GM12892 (cell line): ENCODE results near the gene CXCL5.

Experiments used
- POLR2A ChIP-seq: IDR thresholded peaks from 2 replicates; pipeline ENCODE4 v1.6.1; 2011; ENCODE audit warnings: low read depth, low read length, control low read depth
- POLR2AphosphoS5 ChIP-seq: IDR thresholded peaks from 2 replicates; pipeline ENCODE4 v1.6.1; 2011; ENCODE audit warnings: low read depth, low read length, control low read depth
- TAF1 ChIP-seq: IDR thresholded peaks from 2 replicates; pipeline ENCODE4 v1.6.1; 2011; ENCODE audit warnings: low read depth, mild to moderate bottlenecking, control low read depth, low read length, borderline replicate concordance

- TF ChIP-seq POLR2A, result no peak
- no peak for TF ChIP-seq POLR2AphosphoS5
- no peak for TF ChIP-seq TAF1
Observed at GRCh38 chr4:73970945-73971344, 27.5 kb downstream of the CXCL5 start.
